COR-L47 (cell line): ENCODE results near the gene GPC6.

ENCODE experiments used
- DNase-seq: peaks from one replicate; lab custom pipeline; 2025; lab: John Stamatoyannopoulos, UW

GPC6 gene

GRCh38 chr13:93977986-93978385 is 751.4 kb downstream of the GPC6 start:
- DNase-seq: no peak

GRCh38 chr13:93981426-93981977 is 754.9 kb downstream of the GPC6 start:
- no peak for DNase-seq

GRCh38 chr13:93982179-93982918 is 755.7 kb downstream of the GPC6 start:
- no peak for DNase-seq

GRCh38 chr13:93984052-93984451 is 757.4 kb downstream of the GPC6 start:
- no peak for DNase-seq

GRCh38 chr13:93984876-93985275 is 758.3 kb downstream of the GPC6 start:
- no peak for DNase-seq

GRCh38 chr13:93987458-93987857 is 760.9 kb downstream of the GPC6 start:
- no peak for DNase-seq

- DNase-seq: no peak
Measured at GRCh38 chr13:93991569-93991968, 765.0 kb downstream of the GPC6 start.

- DNase-seq: no peak
Measured at GRCh38 chr13:93996481-93996880, 769.9 kb downstream of the GPC6 start.

GRCh38 chr13:94006296-94006695 is 779.7 kb downstream of the GPC6 start:
- DNase-seq: no peak

- no peak for DNase-seq
Measured at GRCh38 chr13:94007072-94007471, 780.5 kb downstream of the GPC6 start.

- no peak for DNase-seq
Measured at GRCh38 chr13:94009701-94010100, 783.1 kb downstream of the GPC6 start.

GRCh38 chr13:94014461-94014860 is 787.9 kb downstream of the GPC6 start:
- DNase-seq: no peak

GRCh38 chr13:94020426-94020825 is 793.8 kb downstream of the GPC6 start:
- DNase-seq: no peak

GRCh38 chr13:94020833-94021232 is 794.2 kb downstream of the GPC6 start:
- DNase-seq: no peak

- no peak for DNase-seq
Measured at GRCh38 chr13:94028234-94028633, 801.6 kb downstream of the GPC6 start.

- no peak for DNase-seq
Measured at GRCh38 chr13:94028650-94029049, 802.0 kb downstream of the GPC6 start.

- no peak for DNase-seq
Measured at GRCh38 chr13:94030415-94031119, 804.0 kb downstream of the GPC6 start.

GRCh38 chr13:94031609-94032008 is 805.0 kb downstream of the GPC6 start:
- no peak for DNase-seq

GRCh38 chr13:94033098-94033497 is 806.5 kb downstream of the GPC6 start:
- no peak for DNase-seq

- DNase-seq: no peak
Measured at GRCh38 chr13:94033830-94034642, 807.4 kb downstream of the GPC6 start.

- no peak for DNase-seq
Measured at GRCh38 chr13:94050039-94050438, 823.4 kb downstream of the GPC6 start.

- no peak for DNase-seq
Measured at GRCh38 chr13:94050686-94051085, 824.1 kb downstream of the GPC6 start.
